ENCODE data around the gene BMP8B.

BMP8B gene

GRCh38 chr1:39754906-39755504, 33.7 kb downstream of the BMP8B start:
- no peak for TF ChIP-seq CTCF (IDR thresholded peaks at IDR 0.05; ENCODE audit: low read depth, low read length)
- TF ChIP-seq MAX (IDR thresholded peaks at IDR 0.05; ENCODE audit: low read depth, low read length) = no peak
- no peak for TF ChIP-seq POLR2A (IDR thresholded peaks at IDR 0.05; ENCODE audit: extremely low read depth, insufficient read length)
- TF ChIP-seq MYC (IDR thresholded peaks at IDR 0.05; ENCODE audit: low read depth, low read length) = no peak
- H3K4me3 ChIP-seq (ENCODE audit: low read depth, low read length) = no peak overlapping the region
- no peak for DNase-seq (ENCODE audit: low read depth)

- TF ChIP-seq MYC (IDR thresholded peaks at IDR 0.05; ENCODE audit: low read depth, low read length) (no peak), CTCF (IDR thresholded peaks at IDR 0.05; ENCODE audit: low read depth, low read length) (no peak), MAX (IDR thresholded peaks at IDR 0.05; ENCODE audit: low read depth, low read length) (no peak), POLR2A (IDR thresholded peaks at IDR 0.05; ENCODE audit: extremely low read depth, insufficient read length) (no peak)
- no peak for DNase-seq (ENCODE audit: low read depth)
- no peak overlapping the region for H3K4me3 ChIP-seq (ENCODE audit: low read depth, low read length)
Measured at GRCh38 chr1:39754026-39754570, 34.6 kb downstream of the BMP8B start.

- no peak overlapping the region for H3K4me3 ChIP-seq (ENCODE audit: low read depth, low read length)
- no peak for DNase-seq (ENCODE audit: low read depth)
Measured at GRCh38 chr1:39753132-39754025, 35.3 kb downstream of the BMP8B start.

GRCh38 chr1:39752703-39753102, 36.0 kb downstream of the BMP8B start:
- DNase-seq (ENCODE audit: low read depth) = no peak
- H3K4me3 ChIP-seq (ENCODE audit: low read depth, low read length) = no peak overlapping the region
- no peak for TF ChIP-seq MAX (IDR thresholded peaks at IDR 0.05; ENCODE audit: low read depth, low read length)

More at GRCh38 chr1:39753132-39754025, 35.3 kb downstream of the BMP8B start:
- TF ChIP-seq MAX (IDR thresholded peaks at IDR 0.05; ENCODE audit: low read depth, low read length) (no peak), MYC (IDR thresholded peaks at IDR 0.05; ENCODE audit: low read depth, low read length) (no peak), CTCF (IDR thresholded peaks at IDR 0.05; ENCODE audit: low read depth, low read length) (no peak), POLR2A (IDR thresholded peaks at IDR 0.05; ENCODE audit: extremely low read depth, insufficient read length) (no peak)

- DNase-seq (ENCODE audit: low read depth) = no peak
- no peak overlapping the region for H3K4me3 ChIP-seq (ENCODE audit: low read depth, low read length)
- no peak for TF ChIP-seq MYC (IDR thresholded peaks at IDR 0.05; ENCODE audit: low read depth, low read length)
- no peak for TF ChIP-seq MAX (IDR thresholded peaks at IDR 0.05; ENCODE audit: low read depth, low read length)
- no peak for TF ChIP-seq POLR2A (IDR thresholded peaks at IDR 0.05; ENCODE audit: extremely low read depth, insufficient read length)
- TF ChIP-seq CTCF (IDR thresholded peaks at IDR 0.05; ENCODE audit: low read depth, low read length) = no peak
Measured at GRCh38 chr1:39751595-39751994, 37.1 kb downstream of the BMP8B start.
